Activated T-cell treated with anti-CD3 and anti-CD28 coated beads for 1 hour (primary cell): ENCODE data around the gene XAGE1A.
"Not testable (repeated sequence)": the region's sequence is repeated elsewhere in the genome, so short reads cannot be mapped to it uniquely, and the experiment has no call there.

Experiments
- DNase-seq: peaks from one replicate; pipeline ENCODE4 v3.0.0-alpha.2; 2020; ENCODE audit warnings: low read depth

The XAGE1A gene, protein sequence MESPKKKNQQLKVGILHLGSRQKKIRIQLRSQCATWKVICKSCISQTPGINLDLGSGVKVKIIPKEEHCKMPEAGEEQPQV

GRCh38 chrX:52495545-52496418 is at the start of gene XAGE1A:
TSS of gene XAGE1A (plus strand) at chrX:52495808. CDS start at chrX:52497362, 1,554 bp downstream.
- not testable (repeated sequence) for DNase-seq

GRCh38 chrX:52452031-52452430 is 43.6 kb upstream of the XAGE1A start:
- not testable (repeated sequence) for DNase-seq

DNA sequence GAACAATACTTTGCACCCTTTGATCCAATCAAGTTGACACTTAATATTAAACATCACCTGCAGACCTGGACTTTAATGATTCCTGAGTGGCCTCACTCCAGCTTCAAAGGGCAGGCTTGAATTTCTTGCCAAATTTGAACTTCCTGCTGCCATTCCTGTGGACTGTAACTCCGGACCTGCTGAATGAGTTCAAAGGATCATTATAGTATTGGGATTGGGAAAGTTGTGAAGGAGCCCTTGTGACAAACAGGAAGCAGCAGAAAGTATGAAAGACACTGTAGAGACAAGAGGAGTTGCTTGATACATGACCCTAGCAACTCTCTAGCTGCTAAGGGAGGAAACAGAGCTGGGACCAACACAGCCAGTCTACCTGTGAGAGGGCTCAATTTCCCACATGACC is 24.3 kb upstream of the XAGE1A start:
- not testable (repeated sequence) for DNase-seq

DNA sequence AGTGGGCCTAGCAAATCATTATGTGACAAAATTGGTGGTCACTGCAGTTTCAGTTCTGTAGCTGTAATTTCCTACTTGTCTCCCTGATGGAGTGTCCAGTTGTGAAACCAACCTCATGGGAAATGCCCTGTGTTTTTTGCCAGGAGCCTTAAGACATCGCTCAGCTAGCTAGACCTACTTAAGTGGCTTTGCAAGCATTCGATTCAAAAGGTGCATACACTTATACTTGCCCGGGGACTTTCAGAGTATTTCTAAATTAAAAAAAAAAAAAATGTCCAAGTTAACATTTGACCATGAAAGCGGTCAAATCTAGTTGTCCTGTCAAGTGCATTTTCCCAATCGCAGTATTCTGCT is 788 bp downstream of the XAGE1A start:
- not testable (repeated sequence) for DNase-seq

DNA sequence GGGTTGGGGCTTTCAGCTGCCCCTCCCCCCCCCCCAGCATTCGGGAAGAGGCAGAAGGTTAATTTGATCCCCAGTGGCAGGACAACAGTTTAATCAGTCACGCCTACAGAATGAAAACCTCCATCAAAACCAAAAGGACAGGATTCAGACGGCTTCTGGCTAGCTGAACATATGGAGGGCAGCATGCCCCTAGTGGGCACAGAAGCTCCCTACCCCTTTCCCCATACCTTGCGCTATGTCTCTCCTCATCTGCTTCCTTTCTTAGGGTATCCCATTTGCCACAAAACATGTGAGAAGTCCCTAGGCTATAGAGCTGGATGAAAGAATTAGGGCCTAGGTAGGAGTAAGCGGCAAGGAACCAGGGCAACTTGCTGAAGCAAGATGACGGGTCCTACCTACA is 5.8 kb downstream of the XAGE1A start:
- DNase-seq = not testable (repeated sequence)

GRCh38 chrX:52504551-52504950 is 8.9 kb downstream of the XAGE1A start:
- no peak for DNase-seq

DNA sequence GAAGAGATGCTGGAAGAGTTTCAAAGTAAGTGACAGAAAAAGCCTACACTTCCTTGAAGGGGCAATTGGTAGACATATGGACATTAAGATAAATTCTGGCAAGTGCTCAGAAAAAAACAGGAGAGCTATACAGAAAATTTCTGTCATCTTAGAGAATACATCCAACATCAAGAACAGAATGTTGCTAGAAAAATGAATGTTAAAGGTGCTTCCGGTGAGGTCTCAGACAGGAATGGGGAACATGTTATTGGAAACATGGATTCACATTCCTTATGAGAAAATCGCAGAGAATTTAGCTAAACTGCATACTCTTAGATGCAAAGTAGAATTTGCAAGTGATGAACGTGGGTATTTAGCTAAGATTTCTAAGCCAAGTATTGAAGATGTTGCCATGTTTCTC is 11.7 kb downstream of the XAGE1A start:
- DNase-seq = no peak

DNA sequence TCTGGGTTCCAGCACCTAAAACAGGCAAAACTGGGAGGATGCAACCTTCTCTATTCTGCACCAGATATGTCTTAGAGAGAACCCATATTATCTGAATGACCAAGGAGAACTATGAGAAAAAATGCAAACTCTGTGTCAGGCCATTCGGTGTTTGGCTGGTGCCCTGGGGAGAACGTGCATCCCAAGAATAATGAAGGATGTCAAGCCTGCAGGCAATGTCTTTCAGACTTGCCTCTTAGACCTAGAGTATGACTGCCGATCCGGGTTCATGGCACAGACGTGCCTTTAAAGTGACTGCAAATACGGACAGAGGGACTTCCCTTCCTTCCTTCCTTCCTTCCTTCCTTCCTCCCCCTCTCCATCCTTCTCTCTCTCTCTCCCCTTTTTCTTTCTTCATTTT is 14.3 kb downstream of the XAGE1A start:
- DNase-seq = no peak

- not testable (repeated sequence) for DNase-seq
Measured at GRCh38 chrX:52511126-52511525, 15.5 kb downstream of the XAGE1A start.

DNA sequence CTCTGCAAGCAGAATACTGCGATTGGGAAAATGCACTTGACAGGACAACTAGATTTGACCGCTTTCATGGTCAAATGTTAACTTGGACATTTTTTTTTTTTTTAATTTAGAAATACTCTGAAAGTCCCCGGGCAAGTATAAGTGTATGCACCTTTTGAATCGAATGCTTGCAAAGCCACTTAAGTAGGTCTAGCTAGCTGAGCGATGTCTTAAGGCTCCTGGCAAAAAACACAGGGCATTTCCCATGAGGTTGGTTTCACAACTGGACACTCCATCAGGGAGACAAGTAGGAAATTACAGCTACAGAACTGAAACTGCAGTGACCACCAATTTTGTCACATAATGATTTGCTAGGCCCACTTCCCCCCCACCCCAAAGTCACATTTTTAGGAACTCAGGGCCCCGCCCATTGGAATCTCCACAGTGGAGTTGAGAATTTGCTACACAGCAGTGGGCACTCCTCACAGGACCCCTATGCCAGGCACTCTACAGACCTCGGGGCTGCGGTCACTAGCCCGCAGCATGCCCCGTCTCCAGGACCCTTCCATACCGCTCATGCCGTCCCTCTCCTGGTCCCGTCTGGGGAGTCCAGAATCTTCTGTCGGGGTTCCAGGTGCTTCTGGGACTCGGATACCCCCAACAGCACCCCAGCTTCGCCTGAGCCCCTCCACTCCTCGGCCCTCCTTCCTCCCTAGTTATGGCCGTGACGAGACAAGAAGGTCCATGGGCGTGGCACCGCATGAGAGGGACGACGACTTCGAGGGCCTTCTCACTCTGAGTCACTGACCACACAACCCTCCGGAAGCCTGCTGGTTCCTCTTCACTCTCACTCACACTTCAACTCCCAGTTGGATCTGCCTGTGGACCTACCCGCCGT is 20.7 kb downstream of the XAGE1A start:
- not testable (repeated sequence) for DNase-seq

- not testable (repeated sequence) for DNase-seq
Measured at GRCh38 chrX:52516987-52517325, 21.3 kb downstream of the XAGE1A start, which contains the start of gene XAGE1B. TSS of gene XAGE1B (minus strand) at chrX:52517063. CDS start at chrX:52515527, 1,536 bp downstream.

- not testable (repeated sequence) for DNase-seq
Measured at GRCh38 chrX:52541051-52541450, 45.4 kb downstream of the XAGE1A start.

- no peak for DNase-seq
Measured at GRCh38 chrX:52542311-52542710, 46.7 kb downstream of the XAGE1A start.

DNA sequence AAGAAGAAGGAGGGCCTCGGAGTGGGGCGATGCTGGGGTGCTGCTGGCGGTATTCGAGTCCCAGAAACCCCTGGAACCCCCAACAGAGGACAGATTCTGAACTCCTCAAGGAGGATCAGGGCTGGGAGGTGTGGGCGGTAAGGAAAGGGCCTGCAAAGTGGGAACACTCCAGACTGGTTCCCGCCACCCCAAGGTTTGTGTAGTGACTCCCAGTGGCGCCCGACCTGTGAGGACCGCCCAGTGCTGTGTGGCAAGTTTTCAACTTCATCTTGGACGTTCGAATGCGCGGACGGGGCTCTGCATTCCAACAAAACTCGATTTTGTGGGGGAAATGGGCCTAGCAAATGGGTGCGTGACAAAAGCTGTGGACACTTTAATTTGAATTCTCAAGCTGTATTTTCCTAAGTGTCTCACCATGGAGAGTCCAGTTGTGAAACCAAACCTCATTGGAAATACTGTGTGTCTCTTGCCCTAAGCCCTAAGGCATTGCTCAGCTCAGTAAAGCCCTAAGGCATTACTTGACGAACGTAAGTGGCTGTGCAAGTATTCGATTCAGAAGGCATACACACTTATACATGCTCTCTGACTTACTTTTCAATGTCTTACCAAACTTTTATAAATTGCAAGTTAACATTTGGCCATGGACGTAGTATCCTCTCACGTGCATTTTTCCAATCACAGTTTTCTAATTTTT is 48.7 kb downstream of the XAGE1A start:
- DNase-seq = no peak

DNA sequence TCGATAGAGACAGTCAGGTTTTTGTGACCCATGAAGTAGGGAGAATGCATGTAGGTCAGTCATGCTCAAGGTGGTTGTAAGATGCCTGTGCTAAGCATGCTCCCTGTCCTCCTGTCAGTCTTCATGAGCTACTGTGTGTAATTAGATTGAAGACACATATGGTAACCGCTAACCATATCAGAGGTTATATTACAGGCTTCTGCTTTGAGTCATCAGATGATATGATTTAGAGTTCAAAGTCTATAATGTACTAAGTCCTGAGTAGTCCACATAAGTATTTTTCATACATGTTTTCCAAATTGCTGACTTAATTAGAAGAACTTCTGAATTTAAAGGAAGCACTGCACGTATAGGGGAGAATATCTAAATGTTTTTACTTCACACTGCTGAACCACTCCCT is 53.2 kb downstream of the XAGE1A start:
- DNase-seq = not testable (repeated sequence)
